K562 treated with DMSO at 1 percent for 4 hours (cell line): ENCODE results near the gene CD109. TPM values are rescaled to one million over a fixed set of nuclear protein-coding genes. Genes with fewer than 3 reads are reported as not detected.

ENCODE experiments used
- total RNA-seq: library from RNA; unstranded; fragments of 300-600 nt; gene quantifications from 2 replicates; pipeline ENCODE4 v1.2.3, GENCODE V29; 2022; ENCODE audit not compliant: insufficient read depth

CD109 gene
- total RNA-seq, result 0.06 TPM in 1 of 2 replicates, not detected in the other

GRCh38 chr6:73695619-73696421 lies at the start of gene CD109:
Gene CD109 (plus strand): TSS chr6:73696203. CDS start chr6:73696216, 13 bp downstream.

GRCh38 chr6:73653571-73654424 lies 42.2 kb upstream of the CD109 start, which contains the start of gene SLC17A5:
Gene SLC17A5 (minus strand): TSS chr6:73653992. CDS start chr6:73653886, 106 bp downstream.

Other genes with a start within 250 kb of the CD109 start
- gene CGAS, start 243.9 kb upstream of the CD109 start, total RNA-seq, result not detected in 2 replicates
- gene MTO1, start 234.5 kb upstream of the CD109 start, total RNA-seq, result 27.6 and 29.3 TPM in 2 replicates
- gene EEF1A1, start 175.2 kb upstream of the CD109 start, total RNA-seq, result 20,128 and 20,812 TPM in 2 replicates
- 3.5 and 3.8 TPM in 2 replicates for gene SLC17A5, start 42.2 kb upstream of the CD109 start, total RNA-seq